MCF 10A (cell line): ENCODE results near the gene OR10AD1. TPM values are rescaled to one million over a fixed set of nuclear protein-coding genes. Genes with fewer than 3 reads are reported as not detected.
"Not testable (repeated sequence)": the region's sequence is repeated elsewhere in the genome, so short reads cannot be mapped to it uniquely, and the experiment has no call there.

Experiments
- BruUV-seq: library from RNA; stranded (reverse); fragments of 400-500 nt; replicated peaks from 2 replicates; lab custom pipeline; 2021; lab: Mats Ljungman, UMichigan
- CTCF ChIA-PET: fragments of 300-600 bp; sonication (Branson Sonifier 250); formaldehyde crosslinking; extraction: SDS; loops from one replicate; lab custom pipeline; 2021; ENCODE audit warnings: antibody characterized with exemption, inconsistent platforms; lab: Yijun Ruan, JAX
- POLR2A ChIA-PET: fragments of 300-600, 350-650 bp; sonication (Branson Sonifier 250); formaldehyde crosslinking; extraction: SDS; loops from one replicate; lab custom pipeline; 2020; ENCODE audit warnings: antibody characterized with exemption, inconsistent platforms; lab: Yijun Ruan, JAX
- DNase-seq: peaks from one replicate; pipeline ENCODE4 v3.0.0-alpha.2; 2018; ENCODE audit not compliant: unreplicated experiment
- H3K27ac Mint-ChIP-seq: one replicate; pipeline ENCODE4 v1.8.0; 2022; ENCODE audit warnings: mild to moderate bottlenecking, low read depth, mixed read lengths; ENCODE audit not compliant: unreplicated experiment
- H3K27me3 Mint-ChIP-seq: one replicate; pipeline ENCODE4 v1.8.0; 2022; ENCODE audit warnings: mixed read lengths; ENCODE audit not compliant: insufficient read depth, unreplicated experiment
- H3K36me3 Mint-ChIP-seq: one replicate; pipeline ENCODE4 v1.8.0; 2022; ENCODE audit warnings: mild to moderate bottlenecking, moderate library complexity, mixed read lengths; ENCODE audit not compliant: insufficient read depth, unreplicated experiment
- H3K4me1 Mint-ChIP-seq: one replicate; pipeline ENCODE4 v1.8.0; 2022; ENCODE audit warnings: mixed read lengths; ENCODE audit not compliant: insufficient read depth, unreplicated experiment
- H3K4me3 Mint-ChIP-seq: one replicate; pipeline ENCODE4 v1.8.0; 2022; ENCODE audit warnings: mild to moderate bottlenecking, moderate library complexity, mixed read lengths; ENCODE audit not compliant: unreplicated experiment
- H3K9me3 Mint-ChIP-seq: one replicate; pipeline ENCODE4 v1.8.0; 2022; ENCODE audit warnings: mixed read lengths; ENCODE audit not compliant: unreplicated experiment
- CTCF ChIP-seq: fragments of 200-600 bp; IDR thresholded peaks from one replicate; pipeline ENCODE4 v1.8.0; 2022; ENCODE audit warnings: antibody characterized with exemption, mild to moderate bottlenecking; ENCODE audit not compliant: unreplicated experiment
- intact Hi-C: fragments of 100-400 bp; cut with micrococcal nuclease; formaldehyde crosslinking; loops from 2 replicates; pipeline ENCODE4 v1.14.1; 2022
- total RNA-seq: library from RNA; stranded (reverse); gene quantifications from 2 replicates; pipeline ENCODE4 v1.2.3, GENCODE V29; 2022

OR10AD1 gene
- total RNA-seq, 1 experiment from 2014 or later = not detected

GRCh38 chr12:48235796-48236333 is 32.8 kb upstream of the OR10AD1 start:
- H3K27ac Mint-ChIP-seq = no peak overlapping the region
- intact Hi-C loops = no loop called here
- H3K36me3 Mint-ChIP-seq = no peaks in the 10 kb centered on the region
- BruUV-seq = no TSS peak
- H3K4me3 Mint-ChIP-seq = no peak overlapping the region
- H3K4me1 Mint-ChIP-seq = no peaks in the 10 kb centered on the region
- ChIA-PET POLR2A (no interaction called here), CTCF (no interaction called here)
- no peaks in the 10 kb centered on the region for H3K9me3 Mint-ChIP-seq
- no peak for TF ChIP-seq CTCF
- H3K27me3 Mint-ChIP-seq = peaks cover 53% of the 10 kb centered on the region
- no peak for DNase-seq

- Mint-ChIP-seq H3K27me3 (peaks cover 37% of the 10 kb centered on the region), H3K9me3 (peaks cover 20% of the 10 kb centered on the region)
- BruUV-seq, H3K36me3 Mint-ChIP-seq, H3K27ac Mint-ChIP-seq, H3K4me1 Mint-ChIP-seq, DNase-seq, POLR2A ChIA-PET, H3K4me3 Mint-ChIP-seq, intact Hi-C loops: not testable (repeated sequence)
- CTCF ChIA-PET = interaction anchor here (0.9 kb wide), 1 partner anchor 44 kb away, joined by 3 read pairs; no protein-coding TSS in a partner anchor
These were observed 28.3 kb upstream of the OR10AD1 start for GRCh38 chr12:48231169-48231958.

- CTCF ChIA-PET = interaction anchor here (0.5 to 0.6 kb wide), 2 partner anchors 26 to 434 kb away, joined by 3 read pairs; no protein-coding TSS in a partner anchor
- not testable (repeated sequence) for DNase-seq, BruUV-seq
These were observed 21.4 kb upstream of the OR10AD1 start for GRCh38 chr12:48224533-48224932.

GRCh38 chr12:48221645-48222044 is 18.6 kb upstream of the OR10AD1 start:
- CTCF ChIA-PET = interaction anchor here (0.6 to 1.0 kb wide), 2 partner anchors 391 to 397 kb away, joined by 3 to 4 read pairs; no protein-coding TSS in a partner anchor
- no peak for TF ChIP-seq CTCF
- H3K27me3 Mint-ChIP-seq = peaks cover 49% of the 10 kb centered on the region
- H3K27ac Mint-ChIP-seq = no peak overlapping the region
- H3K9me3 Mint-ChIP-seq = peaks cover 5% of the 10 kb centered on the region
- BruUV-seq = no TSS peak
- H3K4me1 Mint-ChIP-seq = no peaks in the 10 kb centered on the region
- H3K4me3 Mint-ChIP-seq = no peak overlapping the region
- intact Hi-C loops = no loop called here
- H3K36me3 Mint-ChIP-seq = peaks cover 5% of the 10 kb centered on the region
- DNase-seq = no peak
- POLR2A ChIA-PET = no interaction called here

More at GRCh38 chr12:48224533-48224932, 21.4 kb upstream of the OR10AD1 start:
- Mint-ChIP-seq H3K27me3 (peaks cover 65% of the 10 kb centered on the region), H3K9me3 (peaks cover 22% of the 10 kb centered on the region)
- H3K4me3 Mint-ChIP-seq, intact Hi-C loops, H3K4me1 Mint-ChIP-seq, POLR2A ChIA-PET, H3K27ac Mint-ChIP-seq, H3K36me3 Mint-ChIP-seq: not testable (repeated sequence)

- POLR2A ChIA-PET = no interaction called here
- intact Hi-C loops = no loop called here
- no TSS peak for BruUV-seq
- Mint-ChIP-seq H3K27me3 (peaks cover 39% of the 10 kb centered on the region), H3K4me3 (no peak overlapping the region), H3K36me3 (peaks cover 5% of the 10 kb centered on the region), H3K9me3 (no peaks in the 10 kb centered on the region), H3K4me1 (no peaks in the 10 kb centered on the region), H3K27ac (no peak overlapping the region)
- no peak for DNase-seq
- CTCF ChIA-PET = no interaction called here
- no peak for TF ChIP-seq CTCF
These were observed 17.6 kb upstream of the OR10AD1 start for GRCh38 chr12:48220701-48221100.
